Heart left ventricle (tissue), 13 donors: Measurements from ENCODE around the gene GALNT12.

Experiments
- POLR2A ChIP-seq, 2 donors: fragments of 450-650 bp; IDR thresholded peaks; one replicate each; pipeline ENCODE4 v1.6.1; 2017; ENCODE audit warnings: antibody characterized with exemption in 2 of 2, mild to moderate bottlenecking in 2 of 2, moderate library complexity in 2 of 2
- TF ChIP-seq, protein P1 (sequence below), 12 donors: fragments of 200-600 bp; sonication (generic) in 4 of 12; IDR thresholded peaks; one replicate each; pipeline versions ENCODE4 v1.5.0 to v1.8.0; 2018 to 2022; ENCODE audit warnings: antibody characterized with exemption in 12 of 12, mild to moderate bottlenecking in 5 of 12
- donor health status: ischemic (EF 13 %, LVEDD 7.1; RV severe dilation, severe dysfunction).
- donor health status: DM: no; HTN: yes; CAD: no.
- donor health status: DM: no; HTN: no; CAD: no.
- donor health status: ischemic (EF 25% LVEDD 6.9; RV normal size, moderate dysfunction).
- donor health status: ischemic (EF 25% LVEDD 5.7; RV mildly dilated, moderate dysfunction).
- donor health status: ischemic (EF 35%, LVEDD 5.7; RV mildly dilated, moderate dysfunction).
- donor health status: nonischemic (EF 11% LVEDD 7.7; RV severe dilation, severe dysfunction).
- donor health status: DM: yes; HTN: yes; CAD: no.
- donor health status: PGD.
- donor health status: ischemic (EF 29% LVEDD 5.4; RV normal size, mild dysfunction).
- donor health status: nonischemic (EF 23%, LVEDD 6.1; RV moderate dilation, normal function).

DNA sequence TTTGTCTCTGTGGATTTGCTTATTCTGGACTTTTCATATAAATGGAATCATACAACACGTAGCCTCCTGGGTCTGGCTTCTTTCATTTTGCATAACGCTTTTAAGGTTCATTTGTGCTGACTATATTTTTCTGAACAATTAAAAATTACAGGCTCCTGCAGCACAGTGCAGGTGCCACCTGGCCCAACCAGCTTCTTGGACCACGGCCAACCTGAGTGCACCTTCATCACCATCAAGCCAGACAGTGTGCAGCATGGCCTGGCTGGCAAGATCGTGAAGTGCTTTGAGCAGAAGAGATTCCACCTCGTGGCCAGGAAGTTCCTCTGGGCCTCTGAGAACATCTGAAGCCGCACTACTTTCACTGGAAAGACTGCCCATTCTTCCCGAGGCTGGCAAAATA lies 82.8 kb downstream of the GALNT12 start:
- TF ChIP-seq, protein P1, sequence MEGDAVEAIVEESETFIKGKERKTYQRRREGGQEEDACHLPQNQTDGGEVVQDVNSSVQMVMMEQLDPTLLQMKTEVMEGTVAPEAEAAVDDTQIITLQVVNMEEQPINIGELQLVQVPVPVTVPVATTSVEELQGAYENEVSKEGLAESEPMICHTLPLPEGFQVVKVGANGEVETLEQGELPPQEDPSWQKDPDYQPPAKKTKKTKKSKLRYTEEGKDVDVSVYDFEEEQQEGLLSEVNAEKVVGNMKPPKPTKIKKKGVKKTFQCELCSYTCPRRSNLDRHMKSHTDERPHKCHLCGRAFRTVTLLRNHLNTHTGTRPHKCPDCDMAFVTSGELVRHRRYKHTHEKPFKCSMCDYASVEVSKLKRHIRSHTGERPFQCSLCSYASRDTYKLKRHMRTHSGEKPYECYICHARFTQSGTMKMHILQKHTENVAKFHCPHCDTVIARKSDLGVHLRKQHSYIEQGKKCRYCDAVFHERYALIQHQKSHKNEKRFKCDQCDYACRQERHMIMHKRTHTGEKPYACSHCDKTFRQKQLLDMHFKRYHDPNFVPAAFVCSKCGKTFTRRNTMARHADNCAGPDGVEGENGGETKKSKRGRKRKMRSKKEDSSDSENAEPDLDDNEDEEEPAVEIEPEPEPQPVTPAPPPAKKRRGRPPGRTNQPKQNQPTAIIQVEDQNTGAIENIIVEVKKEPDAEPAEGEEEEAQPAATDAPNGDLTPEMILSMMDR (IDR thresholded peaks at IDR 0.05): no peak
- no peak for TF ChIP-seq POLR2A (IDR thresholded peaks at IDR 0.05)
